ENCODE data around the gene ADARB2. TPM values are rescaled to one million over a fixed set of nuclear protein-coding genes. Genes with fewer than 3 reads are reported as not detected.

The ADARB2 gene
- total RNA-seq, 1 experiment from 2014 or later = not detected

DNA sequence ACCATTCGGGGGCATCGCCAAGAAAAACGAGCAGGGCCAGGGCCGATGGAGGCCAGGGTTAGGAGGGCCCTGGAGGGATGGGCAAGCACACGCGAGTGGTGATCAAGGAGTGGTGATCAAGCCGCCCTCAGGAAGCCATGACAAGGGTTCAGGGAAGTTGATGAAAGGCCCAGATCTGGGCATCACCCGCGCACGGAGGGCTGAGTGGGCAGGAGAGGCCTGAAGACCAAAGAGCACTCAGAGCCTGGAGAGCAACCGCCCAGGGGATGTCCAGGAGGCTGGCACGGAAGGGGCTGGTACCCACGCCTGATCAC, 566.5 kb downstream of the ADARB2 start:
- no peak for DNase-seq
- no peaks in the 10 kb centered on the region for H3K4me1 Mint-ChIP-seq (ENCODE audit: low read depth, unreplicated experiment)
- H3K36me3 Mint-ChIP-seq (ENCODE audit: insufficient read depth, unreplicated experiment) = no peaks in the 10 kb centered on the region
- BruUV-seq (replicated peaks) = no TSS peak
- H3K4me3 Mint-ChIP-seq (ENCODE audit: low read depth, unreplicated experiment) = no peak overlapping the region
- no peak overlapping the region for H3K27ac Mint-ChIP-seq (ENCODE audit: unreplicated experiment)
- H3K27me3 Mint-ChIP-seq (ENCODE audit: unreplicated experiment) = peaks cover 100% of the 10 kb centered on the region
- CTCF ChIA-PET = no interaction called here
- TF ChIP-seq, protein P1, sequence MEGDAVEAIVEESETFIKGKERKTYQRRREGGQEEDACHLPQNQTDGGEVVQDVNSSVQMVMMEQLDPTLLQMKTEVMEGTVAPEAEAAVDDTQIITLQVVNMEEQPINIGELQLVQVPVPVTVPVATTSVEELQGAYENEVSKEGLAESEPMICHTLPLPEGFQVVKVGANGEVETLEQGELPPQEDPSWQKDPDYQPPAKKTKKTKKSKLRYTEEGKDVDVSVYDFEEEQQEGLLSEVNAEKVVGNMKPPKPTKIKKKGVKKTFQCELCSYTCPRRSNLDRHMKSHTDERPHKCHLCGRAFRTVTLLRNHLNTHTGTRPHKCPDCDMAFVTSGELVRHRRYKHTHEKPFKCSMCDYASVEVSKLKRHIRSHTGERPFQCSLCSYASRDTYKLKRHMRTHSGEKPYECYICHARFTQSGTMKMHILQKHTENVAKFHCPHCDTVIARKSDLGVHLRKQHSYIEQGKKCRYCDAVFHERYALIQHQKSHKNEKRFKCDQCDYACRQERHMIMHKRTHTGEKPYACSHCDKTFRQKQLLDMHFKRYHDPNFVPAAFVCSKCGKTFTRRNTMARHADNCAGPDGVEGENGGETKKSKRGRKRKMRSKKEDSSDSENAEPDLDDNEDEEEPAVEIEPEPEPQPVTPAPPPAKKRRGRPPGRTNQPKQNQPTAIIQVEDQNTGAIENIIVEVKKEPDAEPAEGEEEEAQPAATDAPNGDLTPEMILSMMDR (IDR thresholded peaks at IDR 0.05; ENCODE audit: unreplicated experiment) = no peak
- intact Hi-C loops (cut with micrococcal nuclease; ENCODE audit: unreplicated experiment) = no loop called here
- no peaks in the 10 kb centered on the region for H3K9me3 Mint-ChIP-seq (ENCODE audit: low read depth, unreplicated experiment)

DNA sequence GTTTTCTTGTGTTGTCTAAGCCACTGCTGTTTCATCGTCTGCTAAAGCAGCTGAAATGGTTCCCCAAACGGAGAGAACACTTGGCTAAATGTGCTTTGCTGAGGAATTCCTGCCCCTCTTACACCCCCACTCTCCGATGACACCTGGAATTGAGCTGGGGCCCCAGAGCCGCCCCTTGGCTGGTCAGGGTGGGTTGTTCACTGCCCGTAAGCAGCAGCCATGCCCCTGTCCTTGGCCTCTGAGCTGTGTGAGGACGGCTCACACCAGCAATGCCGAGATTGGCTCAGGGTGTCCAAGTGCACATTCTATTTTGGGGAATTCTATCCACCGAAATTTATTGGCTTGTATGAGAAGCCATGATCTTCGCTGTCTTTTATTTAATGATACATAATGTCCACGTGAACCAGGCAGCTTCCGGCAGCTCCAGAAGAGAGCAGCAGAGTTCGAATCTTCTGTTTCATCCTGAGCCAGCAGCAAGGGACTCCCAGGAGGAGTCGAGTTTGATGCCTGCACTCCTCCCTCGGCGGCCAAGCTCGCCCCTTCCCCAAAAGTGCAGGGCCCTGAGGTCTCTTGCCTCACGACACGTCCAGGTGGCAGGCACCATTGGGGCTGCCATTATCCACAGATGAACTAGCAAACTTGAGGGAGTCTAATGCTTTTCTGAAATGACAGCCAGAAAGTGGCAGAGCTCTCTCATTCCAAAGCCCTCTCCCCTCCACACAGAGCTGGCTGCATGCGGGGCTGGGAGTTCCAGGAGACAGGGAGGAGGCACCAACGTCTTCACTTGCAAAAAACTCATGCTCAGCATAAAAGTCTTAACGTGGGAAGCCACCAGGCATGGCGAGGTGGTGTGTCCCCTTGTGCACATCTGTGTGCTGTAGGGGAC, 567.1 kb downstream of the ADARB2 start:
- TF ChIP-seq, protein P1 (IDR thresholded peaks at IDR 0.05; ENCODE audit: unreplicated experiment) = no peak
- Mint-ChIP-seq H3K27ac (ENCODE audit: unreplicated experiment) (no peak overlapping the region), H3K9me3 (ENCODE audit: low read depth, unreplicated experiment) (no peaks in the 10 kb centered on the region), H3K27me3 (ENCODE audit: unreplicated experiment) (peaks cover 100% of the 10 kb centered on the region), H3K4me1 (ENCODE audit: low read depth, unreplicated experiment) (no peaks in the 10 kb centered on the region), H3K36me3 (ENCODE audit: insufficient read depth, unreplicated experiment) (no peaks in the 10 kb centered on the region), H3K4me3 (ENCODE audit: low read depth, unreplicated experiment) (no peak overlapping the region)
- no TSS peak for BruUV-seq (replicated peaks)
- CTCF ChIA-PET = no interaction called here
- intact Hi-C loops (cut with micrococcal nuclease; ENCODE audit: unreplicated experiment) = no loop called here
- no peak for DNase-seq

DNA sequence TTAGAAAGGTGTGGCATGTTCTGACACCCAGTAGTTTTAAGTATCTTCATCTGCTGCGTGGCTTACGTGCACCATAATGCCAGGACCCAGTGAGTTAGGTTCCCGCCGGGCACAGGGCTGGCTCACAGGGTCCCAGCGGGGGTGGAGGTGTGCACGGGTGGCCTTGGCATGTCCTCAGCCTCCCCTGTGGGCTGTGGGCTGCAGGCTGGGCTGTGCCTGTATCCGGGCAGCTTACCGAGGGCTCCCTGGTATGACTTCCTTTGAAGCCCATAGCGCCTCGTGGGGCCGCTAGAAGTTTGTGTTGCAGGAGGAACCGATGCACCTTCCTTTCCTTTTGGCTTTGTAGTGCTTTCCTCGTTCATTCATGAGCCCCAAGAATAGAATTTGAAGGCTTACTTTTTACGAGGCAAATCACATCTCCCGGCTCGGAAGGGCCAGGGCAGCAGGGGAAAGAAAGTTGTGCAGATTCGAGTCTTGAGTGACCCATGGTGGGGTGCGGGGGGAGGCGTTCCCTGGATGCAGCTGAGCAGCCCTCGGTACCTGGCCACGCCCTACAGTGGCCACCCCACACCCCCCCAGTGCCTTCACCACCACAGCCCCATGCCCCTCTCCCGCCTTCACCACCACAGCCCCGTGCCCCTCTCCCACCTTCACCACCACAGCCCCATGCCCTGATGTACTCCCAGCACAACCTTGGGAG, 568.0 kb downstream of the ADARB2 start:
- Mint-ChIP-seq H3K9me3 (ENCODE audit: low read depth, unreplicated experiment) (no peaks in the 10 kb centered on the region), H3K36me3 (ENCODE audit: insufficient read depth, unreplicated experiment) (no peaks in the 10 kb centered on the region), H3K27me3 (ENCODE audit: unreplicated experiment) (peaks cover 99% of the 10 kb centered on the region), H3K27ac (ENCODE audit: unreplicated experiment) (no peak overlapping the region), H3K4me1 (ENCODE audit: low read depth, unreplicated experiment) (no peaks in the 10 kb centered on the region), H3K4me3 (ENCODE audit: low read depth, unreplicated experiment) (no peak overlapping the region)
- intact Hi-C loops (cut with micrococcal nuclease; ENCODE audit: unreplicated experiment) = no loop called here
- DNase-seq = no peak
- BruUV-seq (replicated peaks) = no TSS peak
- CTCF ChIA-PET = no interaction called here
- TF ChIP-seq, protein P1 (IDR thresholded peaks at IDR 0.05; ENCODE audit: unreplicated experiment) = no peak

DNA sequence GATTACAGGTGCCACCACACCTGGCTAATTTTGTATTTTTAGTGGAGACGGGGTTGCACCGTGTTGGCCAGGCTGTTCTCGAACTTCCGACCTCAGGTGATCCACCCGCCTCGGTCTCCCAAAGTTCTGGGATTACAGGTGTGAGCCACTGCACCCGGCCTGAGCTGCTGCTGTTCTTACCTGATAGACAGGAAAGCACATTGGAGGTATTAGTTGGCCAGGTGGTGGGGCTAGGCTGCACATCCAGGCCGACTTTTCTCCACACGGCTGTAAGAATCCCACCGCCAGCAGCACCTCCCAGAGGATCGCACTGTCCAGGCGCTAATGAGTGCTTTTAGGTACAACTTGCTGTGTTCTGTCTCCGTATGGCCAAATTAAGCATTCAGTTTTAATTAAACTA, 568.6 kb downstream of the ADARB2 start:
- CTCF ChIA-PET = no interaction called here
- Mint-ChIP-seq H3K27ac (ENCODE audit: unreplicated experiment) (no peak overlapping the region), H3K36me3 (ENCODE audit: insufficient read depth, unreplicated experiment) (no peaks in the 10 kb centered on the region), H3K27me3 (ENCODE audit: unreplicated experiment) (peaks cover 96% of the 10 kb centered on the region), H3K9me3 (ENCODE audit: low read depth, unreplicated experiment) (no peaks in the 10 kb centered on the region), H3K4me3 (ENCODE audit: low read depth, unreplicated experiment) (no peak overlapping the region), H3K4me1 (ENCODE audit: low read depth, unreplicated experiment) (no peaks in the 10 kb centered on the region)
- no peak for DNase-seq
- intact Hi-C loops (cut with micrococcal nuclease; ENCODE audit: unreplicated experiment) = no loop called here
- BruUV-seq (replicated peaks) = no TSS peak
- TF ChIP-seq, protein P1 (IDR thresholded peaks at IDR 0.05; ENCODE audit: unreplicated experiment) = no peak

Measured in Calu3 (cell line).